ENCODE results near the gene GNB1.

DNA sequence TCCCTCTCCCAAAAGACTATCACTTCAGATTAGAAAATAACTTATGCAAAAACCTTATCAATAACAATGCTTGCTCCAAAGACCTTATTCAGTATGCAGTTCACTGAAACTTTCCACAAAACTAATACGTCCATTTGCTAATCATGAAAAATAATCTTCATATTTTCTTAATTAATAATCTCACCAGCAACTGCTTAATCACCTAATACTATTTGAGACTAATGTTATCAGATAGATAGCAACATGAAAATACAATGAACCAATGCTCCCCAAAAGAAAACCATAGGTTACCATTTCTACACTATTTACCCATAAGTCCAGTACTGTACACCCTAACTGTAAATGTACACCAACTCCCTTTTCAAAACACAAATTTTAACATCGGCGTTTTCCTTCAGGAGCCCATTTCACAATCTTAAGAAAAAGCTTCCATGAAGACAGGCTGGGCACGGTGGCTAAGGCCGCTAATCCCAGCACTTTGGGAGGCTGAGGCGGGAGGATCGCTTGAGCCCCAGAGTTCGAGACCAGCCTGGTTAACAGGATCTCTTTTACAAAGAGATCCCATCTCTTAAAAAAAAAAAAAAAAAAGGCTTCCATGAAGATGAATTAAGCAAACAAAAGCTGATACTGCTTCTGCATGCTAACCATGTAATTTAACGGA lies 1.7 kb downstream of the GNB1 start:
- TF ChIP-seq, protein P1, sequence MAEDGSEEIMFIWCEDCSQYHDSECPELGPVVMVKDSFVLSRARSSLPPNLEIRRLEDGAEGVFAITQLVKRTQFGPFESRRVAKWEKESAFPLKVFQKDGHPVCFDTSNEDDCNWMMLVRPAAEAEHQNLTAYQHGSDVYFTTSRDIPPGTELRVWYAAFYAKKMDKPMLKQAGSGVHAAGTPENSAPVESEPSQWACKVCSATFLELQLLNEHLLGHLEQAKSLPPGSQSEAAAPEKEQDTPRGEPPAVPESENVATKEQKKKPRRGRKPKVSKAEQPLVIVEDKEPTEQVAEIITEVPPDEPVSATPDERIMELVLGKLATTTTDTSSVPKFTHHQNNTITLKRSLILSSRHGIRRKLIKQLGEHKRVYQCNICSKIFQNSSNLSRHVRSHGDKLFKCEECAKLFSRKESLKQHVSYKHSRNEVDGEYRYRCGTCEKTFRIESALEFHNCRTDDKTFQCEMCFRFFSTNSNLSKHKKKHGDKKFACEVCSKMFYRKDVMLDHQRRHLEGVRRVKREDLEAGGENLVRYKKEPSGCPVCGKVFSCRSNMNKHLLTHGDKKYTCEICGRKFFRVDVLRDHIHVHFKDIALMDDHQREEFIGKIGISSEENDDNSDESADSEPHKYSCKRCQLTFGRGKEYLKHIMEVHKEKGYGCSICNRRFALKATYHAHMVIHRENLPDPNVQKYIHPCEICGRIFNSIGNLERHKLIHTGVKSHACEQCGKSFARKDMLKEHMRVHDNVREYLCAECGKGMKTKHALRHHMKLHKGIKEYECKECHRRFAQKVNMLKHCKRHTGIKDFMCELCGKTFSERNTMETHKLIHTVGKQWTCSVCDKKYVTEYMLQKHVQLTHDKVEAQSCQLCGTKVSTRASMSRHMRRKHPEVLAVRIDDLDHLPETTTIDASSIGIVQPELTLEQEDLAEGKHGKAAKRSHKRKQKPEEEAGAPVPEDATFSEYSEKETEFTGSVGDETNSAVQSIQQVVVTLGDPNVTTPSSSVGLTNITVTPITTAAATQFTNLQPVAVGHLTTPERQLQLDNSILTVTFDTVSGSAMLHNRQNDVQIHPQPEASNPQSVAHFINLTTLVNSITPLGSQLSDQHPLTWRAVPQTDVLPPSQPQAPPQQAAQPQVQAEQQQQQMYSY (CRISPR knock-in tag; IDR thresholded peaks at IDR 0.05) = no peak
- TF ChIP-seq GATAD2B (conservative IDR thresholded peaks at IDR 0.05; ENCODE audit: low read depth) = no peak
- TF ChIP-seq MYC (IDR thresholded peaks at IDR 0.05; ENCODE audit: insufficient read depth, insufficient read length, insufficient replicate concordance, low read length, severe bottlenecking) = no peak
- no peak for TF ChIP-seq GABPA (IDR thresholded peaks at IDR 0.05; ENCODE audit: low read depth)
- TF ChIP-seq POLR2AphosphoS5 (IDR thresholded peaks at IDR 0.05; ENCODE audit: low read length) = no peak
- no peak for TF ChIP-seq MYB (IDR thresholded peaks at IDR 0.05; ENCODE audit: borderline replicate concordance, low read depth, low read length)
- TF ChIP-seq SUZ12 (IDR thresholded peaks at IDR 0.05; ENCODE audit: unreplicated experiment) = no peak
- TF ChIP-seq, protein P2, sequence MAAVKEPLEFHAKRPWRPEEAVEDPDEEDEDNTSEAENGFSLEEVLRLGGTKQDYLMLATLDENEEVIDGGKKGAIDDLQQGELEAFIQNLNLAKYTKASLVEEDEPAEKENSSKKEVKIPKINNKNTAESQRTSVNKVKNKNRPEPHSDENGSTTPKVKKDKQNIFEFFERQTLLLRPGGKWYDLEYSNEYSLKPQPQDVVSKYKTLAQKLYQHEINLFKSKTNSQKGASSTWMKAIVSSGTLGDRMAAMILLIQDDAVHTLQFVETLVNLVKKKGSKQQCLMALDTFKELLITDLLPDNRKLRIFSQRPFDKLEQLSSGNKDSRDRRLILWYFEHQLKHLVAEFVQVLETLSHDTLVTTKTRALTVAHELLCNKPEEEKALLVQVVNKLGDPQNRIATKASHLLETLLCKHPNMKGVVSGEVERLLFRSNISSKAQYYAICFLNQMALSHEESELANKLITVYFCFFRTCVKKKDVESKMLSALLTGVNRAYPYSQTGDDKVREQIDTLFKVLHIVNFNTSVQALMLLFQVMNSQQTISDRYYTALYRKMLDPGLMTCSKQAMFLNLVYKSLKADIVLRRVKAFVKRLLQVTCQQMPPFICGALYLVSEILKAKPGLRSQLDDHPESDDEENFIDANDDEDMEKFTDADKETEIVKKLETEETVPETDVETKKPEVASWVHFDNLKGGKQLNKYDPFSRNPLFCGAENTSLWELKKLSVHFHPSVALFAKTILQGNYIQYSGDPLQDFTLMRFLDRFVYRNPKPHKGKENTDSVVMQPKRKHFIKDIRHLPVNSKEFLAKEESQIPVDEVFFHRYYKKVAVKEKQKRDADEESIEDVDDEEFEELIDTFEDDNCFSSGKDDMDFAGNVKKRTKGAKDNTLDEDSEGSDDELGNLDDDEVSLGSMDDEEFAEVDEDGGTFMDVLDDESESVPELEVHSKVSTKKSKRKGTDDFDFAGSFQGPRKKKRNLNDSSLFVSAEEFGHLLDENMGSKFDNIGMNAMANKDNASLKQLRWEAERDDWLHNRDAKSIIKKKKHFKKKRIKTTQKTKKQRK (IDR thresholded peaks at IDR 0.05; ENCODE audit: low read depth, low read length) = no peak
- no peak for TF ChIP-seq FOXM1 (IDR thresholded peaks at IDR 0.05; ENCODE audit: low read depth, low read length)
- TF ChIP-seq, protein P3, sequence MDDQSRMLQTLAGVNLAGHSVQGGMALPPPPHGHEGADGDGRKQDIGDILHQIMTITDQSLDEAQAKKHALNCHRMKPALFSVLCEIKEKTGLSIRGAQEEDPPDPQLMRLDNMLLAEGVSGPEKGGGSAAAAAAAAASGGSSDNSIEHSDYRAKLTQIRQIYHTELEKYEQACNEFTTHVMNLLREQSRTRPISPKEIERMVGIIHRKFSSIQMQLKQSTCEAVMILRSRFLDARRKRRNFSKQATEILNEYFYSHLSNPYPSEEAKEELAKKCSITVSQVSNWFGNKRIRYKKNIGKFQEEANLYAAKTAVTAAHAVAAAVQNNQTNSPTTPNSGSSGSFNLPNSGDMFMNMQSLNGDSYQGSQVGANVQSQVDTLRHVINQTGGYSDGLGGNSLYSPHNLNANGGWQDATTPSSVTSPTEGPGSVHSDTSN (IDR thresholded peaks at IDR 0.05; ENCODE audit: insufficient replicate concordance, low read depth, low read length) = no peak
- TF ChIP-seq SREBF1 (IDR thresholded peaks at IDR 0.05; ENCODE audit: low read length) = no peak
- TF ChIP-seq TCF12 (IDR thresholded peaks at IDR 0.05; ENCODE audit: low read depth, low read length) = no peak
- no peak for TF ChIP-seq EZH2 (IDR thresholded peaks at IDR 0.05; ENCODE audit: borderline replicate concordance, control insufficient read depth, low read depth, low read length)
- TF ChIP-seq, protein P4, sequence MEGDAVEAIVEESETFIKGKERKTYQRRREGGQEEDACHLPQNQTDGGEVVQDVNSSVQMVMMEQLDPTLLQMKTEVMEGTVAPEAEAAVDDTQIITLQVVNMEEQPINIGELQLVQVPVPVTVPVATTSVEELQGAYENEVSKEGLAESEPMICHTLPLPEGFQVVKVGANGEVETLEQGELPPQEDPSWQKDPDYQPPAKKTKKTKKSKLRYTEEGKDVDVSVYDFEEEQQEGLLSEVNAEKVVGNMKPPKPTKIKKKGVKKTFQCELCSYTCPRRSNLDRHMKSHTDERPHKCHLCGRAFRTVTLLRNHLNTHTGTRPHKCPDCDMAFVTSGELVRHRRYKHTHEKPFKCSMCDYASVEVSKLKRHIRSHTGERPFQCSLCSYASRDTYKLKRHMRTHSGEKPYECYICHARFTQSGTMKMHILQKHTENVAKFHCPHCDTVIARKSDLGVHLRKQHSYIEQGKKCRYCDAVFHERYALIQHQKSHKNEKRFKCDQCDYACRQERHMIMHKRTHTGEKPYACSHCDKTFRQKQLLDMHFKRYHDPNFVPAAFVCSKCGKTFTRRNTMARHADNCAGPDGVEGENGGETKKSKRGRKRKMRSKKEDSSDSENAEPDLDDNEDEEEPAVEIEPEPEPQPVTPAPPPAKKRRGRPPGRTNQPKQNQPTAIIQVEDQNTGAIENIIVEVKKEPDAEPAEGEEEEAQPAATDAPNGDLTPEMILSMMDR (IDR thresholded peaks at IDR 0.05 in 2 of 3, conservative IDR thresholded peaks at IDR 0.05 in 1 of 3; ENCODE audit: control insufficient read depth in 2 of 3, extremely low read depth in 1 of 3, insufficient read depth in 1 of 3, low read depth in 3 of 3, low read length in 3 of 3) = no peak

Measured in GM12878 (cell line).